HG02884 (cell line): ENCODE measurements around the gene C6orf136.

ENCODE experiments used
- ATAC-seq: cut with Tn5 transposase; IDR thresholded peaks from one replicate; pipeline ENCODE4 v1.9.1; 2021; ENCODE audit warnings: mild to moderate bottlenecking, moderate library complexity; ENCODE audit not compliant: unreplicated experiment

Gene C6orf136

GRCh38 chr6:30685157-30686008 is 38.5 kb downstream of the C6orf136 start:
- ATAC-seq = no peak

DNA sequence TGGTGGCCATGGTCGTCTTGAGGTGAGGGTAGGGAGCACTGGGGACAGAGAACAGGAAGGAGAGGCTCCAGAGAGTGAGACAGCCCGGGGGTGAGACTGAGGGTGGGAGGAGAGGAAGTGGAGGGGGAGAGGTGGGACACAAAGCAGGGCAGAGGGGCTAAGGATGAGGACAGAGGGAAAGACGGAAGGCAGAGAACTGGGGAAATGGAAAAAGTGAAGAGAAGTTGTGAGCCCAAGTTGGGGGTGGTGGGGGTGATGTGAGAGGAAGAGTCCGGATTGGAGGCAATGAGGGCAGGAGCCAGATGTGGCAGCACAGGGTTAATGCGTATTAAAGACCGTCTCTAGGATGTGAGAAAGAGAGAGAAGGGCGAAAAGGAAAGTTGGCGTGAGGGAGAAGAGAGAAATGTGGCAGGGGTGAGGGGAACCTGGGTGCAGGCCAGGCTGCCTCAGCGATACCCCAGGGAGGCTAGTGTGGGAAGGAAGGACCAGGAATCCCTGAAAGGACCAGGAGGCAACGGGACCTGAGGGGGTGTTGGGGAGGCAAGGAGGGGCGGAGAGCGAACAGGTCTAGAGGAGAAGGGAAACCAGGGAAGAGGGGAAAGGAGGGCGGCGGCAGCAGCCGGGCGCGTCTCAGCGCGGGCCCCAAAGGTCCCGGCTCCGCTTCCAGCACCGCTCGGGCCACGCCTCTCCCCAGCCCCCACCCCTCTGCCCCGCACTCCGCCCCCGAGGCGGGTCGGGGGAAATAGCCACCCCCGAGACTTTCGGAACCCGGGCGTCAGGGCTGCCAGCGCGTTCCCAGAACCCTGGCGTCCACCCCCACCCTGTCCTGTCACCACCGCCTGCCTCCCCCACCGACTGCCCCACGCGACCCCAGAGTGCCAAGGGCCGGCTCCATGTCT is 39.3 kb downstream of the C6orf136 start, which contains the start of gene PPP1R18:
PPP1R18 (minus strand) TSS at position 637 of the 899 bp plus-strand sequence; CDS start at position 10, 627 bp downstream.
- ATAC-seq = no peak

GRCh38 chr6:30686908-30687658 is 40.1 kb downstream of the C6orf136 start:
- peak; percentile 35 for ATAC-seq

DNA sequence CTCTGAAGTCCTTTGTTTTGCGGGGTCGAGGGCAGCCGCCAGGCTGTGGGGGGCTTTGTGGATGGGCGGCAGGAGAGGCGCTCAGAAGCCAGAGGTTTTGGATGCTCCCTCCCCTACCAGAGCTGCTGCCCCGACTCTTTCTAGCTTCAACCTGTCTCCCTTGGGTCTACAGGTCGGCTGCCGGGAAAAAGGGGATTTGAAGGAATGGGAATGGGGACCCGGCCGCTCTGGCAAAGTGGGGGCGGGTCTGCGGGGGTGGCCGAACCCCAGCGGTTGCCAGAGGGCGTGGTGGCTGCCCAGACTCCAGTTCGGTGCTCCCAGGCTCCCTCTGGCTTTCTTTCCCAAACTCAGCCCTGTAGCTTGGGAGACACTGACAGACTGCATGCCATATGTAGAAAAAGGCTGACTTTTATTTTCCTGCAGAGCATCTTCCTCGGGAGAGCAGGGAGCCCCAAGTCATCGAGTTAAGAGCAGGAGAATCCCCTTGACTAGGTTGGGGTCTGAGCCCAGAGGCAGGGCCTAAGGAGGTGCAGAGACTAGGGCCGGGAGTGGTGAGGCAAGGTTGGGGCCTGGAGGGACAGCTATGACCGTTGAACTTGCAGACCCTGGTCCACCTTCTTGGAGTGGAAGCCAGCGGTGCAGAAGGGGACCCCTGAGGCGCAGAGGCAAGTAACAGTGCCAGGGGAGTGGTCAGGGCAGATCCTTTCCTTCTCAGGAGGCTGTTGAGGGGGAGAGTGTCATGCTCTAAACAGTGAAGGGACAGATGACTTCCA is 40.9 kb downstream of the C6orf136 start:
- ATAC-seq = no peak

DNA sequence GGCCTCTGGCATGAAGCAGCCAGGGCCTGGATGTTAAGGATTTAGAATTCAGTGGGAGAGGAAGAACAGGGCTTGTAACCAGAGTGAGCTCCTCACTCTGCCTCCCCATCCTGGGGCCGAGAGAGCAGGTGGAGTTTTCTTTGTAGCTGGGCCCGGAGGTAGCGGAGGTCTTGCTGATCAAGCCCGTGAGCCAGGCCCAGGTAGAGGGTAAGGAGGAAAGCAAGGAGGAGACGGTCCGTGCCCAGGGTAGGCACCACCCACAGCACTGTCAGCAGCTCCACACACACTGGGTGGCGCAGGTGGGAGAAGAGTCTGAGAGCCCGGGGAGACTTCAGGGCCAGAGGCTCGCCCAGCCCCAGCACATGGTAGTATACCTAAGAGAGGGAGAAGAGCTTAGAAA is 41.6 kb downstream of the C6orf136 start:
- ATAC-seq = no peak

DNA sequence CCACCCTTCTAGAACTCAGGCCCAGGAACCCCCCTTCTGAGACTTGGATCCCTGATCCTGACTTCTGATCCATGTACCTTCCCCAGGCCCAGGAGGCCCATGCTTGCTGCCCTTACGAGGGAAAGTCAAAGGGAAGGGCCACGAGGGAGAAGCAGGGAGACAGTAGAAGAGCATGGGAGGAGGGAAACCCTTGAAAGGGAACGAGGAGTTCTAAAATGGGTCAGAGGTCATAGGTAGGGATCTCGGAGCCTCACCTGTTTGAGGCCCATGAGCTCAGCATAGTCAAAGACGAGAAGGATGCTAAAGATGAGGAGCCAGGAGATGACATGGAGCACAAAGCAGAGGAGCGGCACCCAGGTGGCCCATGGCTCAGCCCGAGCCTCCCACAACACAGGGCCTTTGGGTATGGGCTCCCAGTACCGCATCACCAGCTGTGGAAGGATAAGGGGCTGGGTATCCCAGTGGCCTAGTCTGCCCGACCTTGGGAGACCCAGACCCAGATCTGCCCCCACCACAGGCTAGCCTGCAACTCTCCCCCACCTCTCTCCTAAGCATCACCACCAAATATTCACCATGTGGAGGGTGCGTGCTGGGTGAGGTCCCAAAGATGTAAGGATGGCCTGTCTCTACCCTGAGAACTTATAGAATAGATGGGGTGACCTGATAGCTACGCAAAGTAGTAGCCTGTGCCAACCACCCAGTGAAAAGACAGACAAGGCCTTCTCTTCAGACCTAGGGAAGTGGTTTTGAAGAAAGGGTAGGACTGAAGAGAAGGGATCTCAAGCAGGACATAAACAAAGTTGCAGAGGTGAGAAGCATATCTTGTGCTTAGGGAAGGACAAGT is 42.3 kb downstream of the C6orf136 start:
- ATAC-seq = no peak

GRCh38 chr6:30689985-30690384 is 43.1 kb downstream of the C6orf136 start:
- ATAC-seq = no peak

- ATAC-seq = no peak
These were observed 43.7 kb downstream of the C6orf136 start, which contains the start of gene NRM for GRCh38 chr6:30690403-30691207. TSS of gene NRM (minus strand) at chr6:30690984. CDS start at chr6:30690974, 10 bp downstream.

DNA sequence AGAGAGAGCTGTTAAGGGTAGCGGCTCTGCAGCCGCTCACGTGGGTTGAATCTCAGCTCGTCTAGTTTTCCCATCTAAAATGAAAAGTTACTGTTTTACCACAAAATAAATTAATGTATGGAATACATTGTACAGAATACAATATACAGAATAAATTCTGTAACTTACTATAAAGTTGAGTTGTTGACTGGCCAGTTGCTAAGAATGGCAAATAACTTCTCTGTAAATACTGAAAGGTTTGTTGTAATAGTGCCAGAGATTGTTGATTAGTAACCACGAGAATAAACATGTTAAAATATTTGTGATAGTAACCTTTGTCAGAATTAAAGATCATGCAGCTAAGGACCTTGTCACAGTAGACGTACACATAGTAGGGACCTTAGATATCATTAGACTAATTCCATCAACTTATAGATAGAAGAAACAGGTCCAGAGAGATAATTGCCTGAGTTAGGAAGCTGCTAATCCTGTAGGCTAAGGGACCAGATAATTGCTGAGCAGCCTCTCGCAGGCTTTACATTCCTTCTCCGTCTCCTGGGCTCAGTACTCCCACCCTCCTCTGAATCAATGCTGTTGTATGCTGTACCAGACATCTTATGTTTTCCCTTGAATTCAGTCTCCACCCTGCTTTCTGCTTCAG is 44.4 kb downstream of the C6orf136 start:
- no peak for ATAC-seq

- no peak for ATAC-seq
These were observed 49.5 kb downstream of the C6orf136 start for GRCh38 chr6:30696432-30696831.

- ATAC-seq = no peak
These were observed 53.4 kb downstream of the C6orf136 start for GRCh38 chr6:30700340-30700739.
